Activated CD4-positive, CD25-positive, alpha-beta regulatory T cell (primary cell): ENCODE measurements around the gene PIGO.

Source experiments
- DNase-seq, 4 experiments: peaks; one replicate each; lab custom pipeline; 2025; lab: John Stamatoyannopoulos, UW

The PIGO gene

DNA sequence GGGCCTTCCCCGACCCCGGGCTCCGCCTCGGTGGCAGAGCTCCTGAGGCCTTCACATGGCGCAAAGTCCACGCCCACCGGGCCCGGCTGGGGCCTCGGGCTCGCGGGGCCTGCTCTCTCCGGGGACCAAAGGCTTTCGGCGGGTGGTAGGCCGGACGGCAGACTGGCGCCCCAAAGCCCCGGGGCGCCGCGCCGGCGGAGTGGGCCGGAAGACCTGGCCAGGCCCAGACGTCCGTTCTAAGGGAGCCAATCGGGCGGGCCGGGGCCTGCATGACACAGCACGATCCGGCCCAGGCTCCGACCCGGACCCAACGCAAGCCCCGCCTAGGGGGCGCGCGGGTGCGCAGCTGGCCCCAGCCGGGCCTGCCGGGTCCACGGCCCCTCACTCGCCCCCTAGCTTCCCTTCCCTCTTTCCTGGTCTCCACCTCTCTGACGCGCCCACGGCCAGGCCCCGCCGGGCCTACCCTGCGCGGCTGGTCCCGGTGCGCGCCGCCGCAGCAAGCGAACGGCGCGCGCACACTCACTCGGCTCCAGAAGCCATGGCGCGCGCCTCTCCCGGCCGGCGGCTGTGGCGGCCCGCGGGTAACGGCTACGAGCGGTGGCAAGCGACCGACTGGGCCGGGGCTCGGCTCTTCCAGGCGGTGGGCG lies 24.5 kb downstream of the PIGO start:
- peak; percentile 52 to 76 (median 61) for DNase-seq

DNA sequence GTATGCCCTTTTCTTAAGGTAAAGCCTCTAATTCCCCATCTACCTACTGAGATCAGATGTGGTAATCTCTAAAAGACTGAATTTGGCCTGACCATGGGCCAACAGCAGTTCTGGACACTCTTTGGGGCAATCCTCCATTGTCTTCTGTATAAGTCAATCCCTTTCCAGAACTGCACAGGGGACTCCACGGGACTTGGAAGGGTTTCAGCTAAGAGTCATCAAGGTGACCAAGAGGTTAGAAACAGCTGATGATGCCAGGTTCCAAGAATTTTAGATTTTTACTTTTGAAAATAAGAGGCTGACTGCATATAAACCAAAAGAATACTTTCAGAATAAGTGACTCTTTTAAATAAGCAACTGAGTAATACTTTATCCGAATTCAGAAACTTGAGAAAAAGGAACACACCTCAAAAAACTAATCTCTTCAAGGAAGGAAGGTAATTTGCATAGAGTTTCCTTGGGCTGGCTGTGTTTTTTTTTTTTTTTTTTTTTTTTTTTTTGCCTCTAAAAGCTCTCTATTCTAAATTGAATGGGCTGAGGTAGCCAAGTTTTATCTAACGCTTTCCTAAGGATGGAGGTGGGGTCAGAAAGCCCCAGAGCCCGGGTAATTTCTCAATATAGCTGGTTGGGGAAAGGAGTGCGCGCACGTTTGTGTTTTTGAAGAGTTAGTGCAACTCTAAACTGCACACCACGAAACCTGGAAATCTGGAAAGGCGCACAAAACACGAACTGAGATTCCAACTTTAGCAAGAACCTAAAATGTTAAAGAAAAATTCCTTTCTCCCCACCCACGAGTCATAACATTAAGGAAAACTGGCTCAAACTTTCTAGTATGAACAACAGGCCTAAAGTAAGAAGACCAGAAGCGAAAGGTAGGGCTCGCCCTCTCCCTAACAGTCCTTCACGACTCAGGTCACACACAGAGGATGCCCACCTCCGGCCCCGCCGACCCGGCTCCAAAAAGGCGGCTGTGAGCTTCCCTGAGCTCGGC lies 25.3 kb downstream of the PIGO start:
- no peak for DNase-seq

DNA sequence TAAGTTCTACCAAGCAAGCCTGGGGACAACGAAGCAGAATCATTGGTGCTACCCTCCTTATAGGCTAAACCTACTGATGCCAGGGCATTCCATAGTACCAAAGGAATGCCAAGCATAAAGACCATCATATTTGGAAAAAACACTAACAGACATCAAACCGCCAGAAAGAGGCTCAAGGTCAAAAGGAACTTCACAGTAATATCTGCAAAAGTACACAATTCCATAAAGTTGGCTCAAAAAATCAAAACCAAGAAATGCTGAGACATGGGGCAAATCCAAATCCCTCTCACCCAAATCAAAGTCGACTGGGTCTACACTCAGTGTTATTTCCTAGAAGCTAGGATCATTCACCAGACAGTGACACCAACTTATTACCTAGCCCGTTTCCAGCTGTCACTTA lies 27.4 kb downstream of the PIGO start:
- no peak for DNase-seq

- no peak for DNase-seq
These were observed 29.3 kb downstream of the PIGO start for GRCh38 chr9:35067056-35067455.

- DNase-seq: no peak
These were observed 35.7 kb downstream of the PIGO start for GRCh38 chr9:35060548-35061207.

- no peak for DNase-seq
These were observed 37.0 kb downstream of the PIGO start for GRCh38 chr9:35059438-35059837.

GRCh38 chr9:35057271-35057620 lies 39.1 kb downstream of the PIGO start:
- DNase-seq: no peak

- DNase-seq: no peak
These were observed 39.7 kb downstream of the PIGO start for GRCh38 chr9:35056571-35057270.

- no peak for DNase-seq
These were observed 41.3 kb downstream of the PIGO start for GRCh38 chr9:35054871-35055644.

DNA sequence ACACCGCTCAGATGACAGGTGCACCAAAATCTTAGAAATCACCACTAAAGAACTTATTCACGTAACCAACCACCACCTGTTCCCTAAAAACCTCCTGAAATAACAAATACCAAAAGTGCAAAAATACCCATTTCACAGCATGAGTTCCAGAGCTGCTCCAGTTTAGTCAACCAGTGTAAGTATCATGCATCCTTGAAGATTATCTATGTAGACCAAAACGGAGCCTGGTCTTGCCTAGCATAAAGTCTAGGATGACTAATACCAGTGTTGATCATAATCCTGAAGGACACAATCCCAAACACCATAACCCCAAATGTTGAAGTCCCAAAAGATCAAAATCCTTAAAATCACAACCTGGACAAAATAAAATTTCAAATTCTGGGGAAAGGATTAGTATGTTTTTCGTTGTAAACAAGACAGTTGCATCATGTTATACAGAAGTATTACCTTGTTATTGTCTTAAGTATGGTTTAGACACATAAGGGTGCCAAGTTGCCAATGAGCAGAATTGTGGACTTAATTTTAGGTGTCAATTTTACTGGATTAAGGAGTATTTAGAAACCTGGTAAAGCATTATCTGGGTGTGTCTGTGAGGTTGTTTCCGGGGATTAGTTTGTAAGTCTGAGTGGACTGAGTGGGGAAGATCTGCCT lies 42.1 kb downstream of the PIGO start:
- DNase-seq: no peak

GRCh38 chr9:35051069-35051967 lies 45.1 kb downstream of the PIGO start:
- DNase-seq: peak in 3 of 4 experiments; percentile 7 to 8 (median 8)

- DNase-seq: no peak
These were observed 47.9 kb downstream of the PIGO start for GRCh38 chr9:35048511-35048910.

- no peak for DNase-seq
These were observed 52.3 kb downstream of the PIGO start for GRCh38 chr9:35044071-35044470.

- no peak for DNase-seq
These were observed 53.4 kb downstream of the PIGO start for GRCh38 chr9:35042891-35043545.

DNA sequence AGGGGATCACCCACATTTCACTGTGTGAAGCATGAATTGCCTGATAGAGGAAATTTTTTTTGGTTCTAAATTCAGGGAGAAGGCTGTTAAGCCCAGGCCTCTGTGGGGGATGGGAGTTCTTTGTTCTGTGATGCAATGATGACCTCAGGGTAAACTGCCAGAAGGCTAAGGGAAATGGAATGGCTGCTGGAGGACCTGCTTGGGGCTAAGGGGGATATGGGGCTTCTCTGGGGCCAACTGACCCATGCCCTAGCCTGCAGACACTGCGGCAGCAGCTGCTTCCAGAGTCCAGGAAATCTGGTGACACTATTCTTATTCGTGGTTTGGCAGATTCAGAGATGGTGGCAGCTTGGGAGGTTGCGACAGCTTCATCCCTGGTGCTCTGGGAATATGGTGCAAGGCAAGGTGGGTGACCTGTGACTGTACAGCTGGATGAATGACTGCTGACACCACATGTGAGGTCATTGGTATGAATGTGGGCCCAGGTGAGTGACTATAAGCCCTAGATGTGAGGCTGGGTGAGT lies 54.2 kb downstream of the PIGO start:
- no peak for DNase-seq
